Keratinocyte (primary cell): ENCODE measurements around the gene KIF2C.

ENCODE experiments used
- CTCF ChIP-seq, 3 experiments: IDR thresholded peaks in 1 of 3; conservative IDR thresholded peaks in 1 of 3; optimal IDR thresholded peaks in 1 of 3; 2 replicates in 2 of 3; 3 replicates in 1 of 3; pipeline versions ENCODE3 to v1.5.1; 2011; ENCODE audit warnings: low read length in 3 of 3, mild to moderate bottlenecking in 3 of 3, moderate library complexity in 2 of 3, control low read depth in 1 of 3, inconsistent platforms in 1 of 3; ENCODE audit not compliant: insufficient read depth in 2 of 3; ENCODE audit errors: extremely low read depth in 1 of 3
- EZH2 ChIP-seq: IDR thresholded peaks from one replicate; pipeline ENCODE4 v1.6.1; 2012; ENCODE audit warnings: inconsistent platforms, mild to moderate bottlenecking, low read length, moderate library complexity

DNA sequence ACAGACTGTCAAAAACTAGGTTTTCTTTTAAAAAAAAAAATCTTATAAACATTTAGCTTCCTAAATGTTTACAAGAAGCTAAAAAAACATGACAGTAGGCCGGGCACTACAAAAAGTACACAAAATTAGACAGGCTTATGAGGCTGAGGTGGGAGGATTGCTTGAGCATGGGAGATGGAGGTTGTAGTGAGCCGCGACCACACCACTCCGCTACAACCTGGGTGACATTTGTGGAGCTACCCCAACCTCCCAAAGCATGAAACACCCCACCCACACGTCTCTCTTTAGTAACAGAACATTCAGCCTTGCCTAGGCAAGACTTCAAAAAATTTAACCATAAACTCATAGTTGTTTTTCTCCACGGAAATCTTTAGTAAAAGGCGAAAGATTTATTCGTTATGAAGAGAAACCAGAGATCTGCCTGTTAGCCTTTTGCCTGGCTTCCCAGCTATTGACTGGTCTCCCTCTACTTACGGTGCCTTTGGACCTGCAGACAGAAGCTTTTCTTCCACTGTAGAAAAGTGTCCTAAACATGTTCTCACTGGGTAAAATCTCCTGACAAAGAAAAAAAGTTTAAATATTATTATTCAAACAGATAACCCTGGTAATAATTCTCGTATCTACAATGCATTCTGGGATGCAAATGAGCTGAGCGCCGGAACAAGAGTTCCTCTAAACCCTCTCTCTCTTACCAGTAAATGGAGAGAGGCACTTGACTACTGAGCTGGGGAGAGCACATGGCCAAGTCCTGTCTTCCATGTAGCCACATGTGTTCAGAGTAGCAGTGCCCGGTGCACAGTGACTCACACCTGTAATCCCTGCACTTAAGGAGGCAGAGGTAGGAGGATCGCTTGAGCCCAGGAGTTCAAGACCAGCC, 17.9 kb upstream of the KIF2C start:
- TF ChIP-seq CTCF (optimal IDR thresholded peaks at IDR 0.05 in 1 of 3, IDR thresholded peaks at IDR 0.05 in 1 of 3, conservative IDR thresholded peaks at IDR 0.05 in 1 of 3; ENCODE audit: extremely low read depth in 1 of 3, insufficient read depth in 2 of 3, low read length in 3 of 3) (no peak), EZH2 (no peak)
